ENCODE results near the gene NEU1.
"Not testable (repeated sequence)": the region's sequence is repeated elsewhere in the genome, so short reads cannot be mapped to it uniquely, and the experiment has no call there.

NEU1 gene

DNA sequence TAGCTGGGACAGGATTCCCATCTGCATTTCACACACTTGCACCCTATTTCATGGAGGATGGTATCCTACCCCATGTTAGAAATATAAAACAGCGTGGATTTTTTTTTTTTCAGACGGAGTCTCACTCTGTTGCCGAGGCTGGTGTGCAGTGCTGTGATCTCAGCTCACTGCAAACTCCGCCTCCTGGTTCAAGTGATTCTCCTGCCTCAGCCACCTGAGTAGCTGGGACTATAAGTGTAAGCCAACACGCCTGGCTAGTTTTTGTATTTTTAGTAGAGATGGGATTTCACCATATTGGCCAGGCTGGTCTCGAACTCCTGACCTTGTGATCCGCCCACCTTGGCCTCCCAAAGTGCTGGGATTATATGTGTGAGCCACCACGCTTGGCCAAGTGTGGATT lies 4.8 kb downstream of the NEU1 start:
- not testable (repeated sequence) for H2AK5ac ChIP-seq (ENCODE audit: low read length, severe bottlenecking); H3K27ac ChIP-seq (ENCODE audit: low read length, poor library complexity, severe bottlenecking); H2BK12ac ChIP-seq (ENCODE audit: low read length in 2 of 2); H3K4me2 ChIP-seq (ENCODE audit: low read length, poor library complexity, severe bottlenecking); H3K18ac ChIP-seq (ENCODE audit: low read depth in 1 of 2, low read length in 2 of 2); H4K8ac ChIP-seq (ENCODE audit: low read length); H3K9me3 ChIP-seq (ENCODE audit: control insufficient read depth, low read length); H3K9ac ChIP-seq (ENCODE audit: low read length); H3K27me3 ChIP-seq (ENCODE audit: control insufficient read depth in 1 of 2, insufficient read depth in 1 of 2, low read length in 2 of 2); H3K14ac ChIP-seq (ENCODE audit: low read length in 2 of 2); H2BK5ac ChIP-seq (ENCODE audit: low read depth, low read length, poor library complexity, severe bottlenecking); H3K4me1 ChIP-seq (ENCODE audit: control insufficient read depth, insufficient read depth, low read depth, low read length); H2BK120ac ChIP-seq (ENCODE audit: low read depth, low read length); H2BK15ac ChIP-seq (ENCODE audit: low read depth, poor library complexity, severe bottlenecking); H2AFZ ChIP-seq (ENCODE audit: low read depth, low read length); H3K4me3 ChIP-seq (ENCODE audit: insufficient read depth in 1 of 2, low read depth in 1 of 2, low read length in 2 of 2); DNase-seq; H3K23ac ChIP-seq (ENCODE audit: low read length in 2 of 2); H3K4ac ChIP-seq (ENCODE audit: low read depth in 1 of 2, low read length in 2 of 2); H4K91ac ChIP-seq (ENCODE audit: low read length)
- 94% methylated on average over 8 of the region's 8 CpGs for WGBS
- H3K79me1 ChIP-seq (replicated peaks; ENCODE audit: low read length, poor library complexity, severe bottlenecking), result peaks cover 33% of the 10 kb centered on the region
- peaks cover 36 to 43% of the 10 kb centered on the region in 2 experiments for H3K36me3 ChIP-seq (ENCODE audit: control insufficient read depth in 1 of 2, insufficient read depth in 2 of 2, low read depth in 1 of 2, low read length in 2 of 2)

DNA sequence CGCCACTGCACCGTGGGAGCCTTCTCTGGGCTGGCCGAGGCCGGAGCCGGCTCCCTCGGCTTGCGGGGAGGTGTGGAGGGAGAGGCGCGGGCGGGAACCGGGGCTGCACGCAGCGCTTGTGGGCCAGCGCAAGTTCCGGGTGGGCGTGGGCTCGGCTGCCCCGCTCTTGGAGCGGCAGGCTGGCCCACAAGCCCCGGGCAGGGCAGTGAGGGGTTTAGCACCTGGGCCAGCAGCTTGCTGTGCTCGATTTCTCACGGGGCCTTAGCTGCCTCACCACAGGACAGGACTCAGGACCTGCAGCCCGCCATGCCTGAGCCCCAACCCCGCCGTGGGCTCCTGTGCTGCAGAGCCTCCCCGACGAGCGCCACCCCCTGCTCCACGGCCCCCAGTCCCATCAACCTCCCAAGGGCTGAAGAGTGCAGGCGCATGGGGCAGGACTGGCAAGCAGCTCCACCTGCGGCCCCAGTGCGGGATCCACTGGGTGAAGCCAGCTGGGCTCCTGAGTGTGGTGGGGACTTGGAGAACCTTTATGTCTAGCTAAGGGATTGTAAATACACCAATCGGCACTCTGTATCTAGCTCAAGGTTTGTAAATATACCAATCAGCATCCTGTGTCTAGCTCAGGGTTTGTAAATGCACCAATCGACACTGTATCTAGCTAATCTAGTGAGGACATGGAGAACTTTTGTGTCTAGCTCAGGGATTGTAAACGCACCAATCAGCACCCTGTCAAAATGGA lies 10.5 kb downstream of the NEU1 start:
- peak overlapping the region; percentile 36 for H2AFZ ChIP-seq (ENCODE audit: low read depth, low read length)
- H2BK15ac ChIP-seq (ENCODE audit: low read depth, poor library complexity, severe bottlenecking); H3K9me3 ChIP-seq (ENCODE audit: control insufficient read depth, low read length); H3K18ac ChIP-seq (ENCODE audit: low read depth in 1 of 2, low read length in 2 of 2); H4K91ac ChIP-seq (ENCODE audit: low read length); H3K9ac ChIP-seq (ENCODE audit: low read length); H3K4me2 ChIP-seq (ENCODE audit: low read length, poor library complexity, severe bottlenecking); H3K4ac ChIP-seq (ENCODE audit: low read depth in 1 of 2, low read length in 2 of 2); H3K14ac ChIP-seq (ENCODE audit: low read length in 2 of 2); DNase-seq; H2BK5ac ChIP-seq (ENCODE audit: low read depth, low read length, poor library complexity, severe bottlenecking); H2BK120ac ChIP-seq (ENCODE audit: low read depth, low read length); H3K4me3 ChIP-seq (ENCODE audit: insufficient read depth in 1 of 2, low read depth in 1 of 2, low read length in 2 of 2); H3K27ac ChIP-seq (ENCODE audit: low read length, poor library complexity, severe bottlenecking); H3K27me3 ChIP-seq (ENCODE audit: control insufficient read depth in 1 of 2, insufficient read depth in 1 of 2, low read length in 2 of 2); H4K8ac ChIP-seq (ENCODE audit: low read length); H2BK12ac ChIP-seq (ENCODE audit: low read length in 2 of 2); H3K36me3 ChIP-seq (ENCODE audit: control insufficient read depth in 1 of 2, insufficient read depth in 2 of 2, low read depth in 1 of 2, low read length in 2 of 2); H2AK5ac ChIP-seq (ENCODE audit: low read length, severe bottlenecking); H3K79me1 ChIP-seq (replicated peaks; ENCODE audit: low read length, poor library complexity, severe bottlenecking): not testable (repeated sequence)
- H3K23ac ChIP-seq (ENCODE audit: low read length in 2 of 2), result peak overlapping the region in 1 of 2 experiments; percentile 41
- 61% methylated on average over 30 of the region's 35 CpGs for WGBS
- H3K4me1 ChIP-seq (ENCODE audit: control insufficient read depth, insufficient read depth, low read depth, low read length), result peaks cover 11% of the 10 kb centered on the region

DNA sequence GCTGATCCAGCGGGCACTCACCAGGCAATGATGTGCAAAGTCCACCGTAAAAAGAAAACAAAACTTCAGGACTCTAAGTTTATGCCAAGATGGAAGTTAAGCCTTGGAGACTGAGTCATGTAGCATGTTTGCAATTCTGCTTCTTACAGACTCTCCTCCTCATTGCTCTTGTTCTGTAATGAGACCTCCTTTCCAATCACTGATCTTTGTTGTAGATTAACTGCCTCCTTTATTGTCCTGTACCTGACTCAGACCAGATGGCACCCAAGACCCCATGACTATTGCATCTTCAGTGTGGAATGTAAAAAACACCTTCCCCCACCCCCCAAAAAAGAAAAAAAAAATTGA lies 11.2 kb downstream of the NEU1 start:
- Histone ChIP-seq H3K4me3 (ENCODE audit: insufficient read depth in 1 of 2, low read depth in 1 of 2, low read length in 2 of 2) (no peak overlapping the region), H3K14ac (ENCODE audit: low read length in 2 of 2) (no peak overlapping the region), H3K23ac (ENCODE audit: low read length in 2 of 2) (no peak overlapping the region), H4K91ac (ENCODE audit: low read length) (no peak overlapping the region), H3K9me3 (ENCODE audit: control insufficient read depth, low read length) (no peaks in the 10 kb centered on the region), H2AFZ (ENCODE audit: low read depth, low read length) (no peak overlapping the region), H3K4me1 (ENCODE audit: control insufficient read depth, insufficient read depth, low read depth, low read length) (peaks cover 11% of the 10 kb centered on the region), H2AK5ac (ENCODE audit: low read length, severe bottlenecking) (no peak overlapping the region), H3K79me1 (replicated peaks; ENCODE audit: low read length, poor library complexity, severe bottlenecking) (no peaks in the 10 kb centered on the region), H3K4me2 (ENCODE audit: low read length, poor library complexity, severe bottlenecking) (no peak overlapping the region), H3K27me3 (ENCODE audit: control insufficient read depth in 1 of 2, insufficient read depth in 1 of 2, low read length in 2 of 2) (no peaks in the 10 kb centered on the region), H3K4ac (ENCODE audit: low read depth in 1 of 2, low read length in 2 of 2) (no peak overlapping the region), H2BK12ac (ENCODE audit: low read length in 2 of 2) (no peak overlapping the region), H3K27ac (ENCODE audit: low read length, poor library complexity, severe bottlenecking) (peak overlapping the region; percentile 93), H3K18ac (ENCODE audit: low read depth in 1 of 2, low read length in 2 of 2) (no peak overlapping the region), H2BK15ac (ENCODE audit: low read depth, poor library complexity, severe bottlenecking) (no peak overlapping the region), H2BK120ac (ENCODE audit: low read depth, low read length) (no peak overlapping the region), H3K36me3 (ENCODE audit: control insufficient read depth in 1 of 2, insufficient read depth in 2 of 2, low read depth in 1 of 2, low read length in 2 of 2) (peaks cover 0 to 5% of the 10 kb centered on the region in 2 experiments), H3K9ac (ENCODE audit: low read length) (no peak overlapping the region), H2BK5ac (ENCODE audit: low read depth, low read length, poor library complexity, severe bottlenecking) (peak overlapping the region; percentile 14), H4K8ac (ENCODE audit: low read length) (no peak overlapping the region)
- 83% methylated on average over 1 of the region's 2 CpGs for WGBS
- no peak for DNase-seq

GRCh38 chr6:31850765-31851484 lies 11.7 kb downstream of the NEU1 start:
- Histone ChIP-seq H3K9me3 (ENCODE audit: control insufficient read depth, low read length) (no peaks in the 10 kb centered on the region), H3K4me1 (ENCODE audit: control insufficient read depth, insufficient read depth, low read depth, low read length) (peaks cover 11% of the 10 kb centered on the region), H3K27me3 (ENCODE audit: control insufficient read depth in 1 of 2, insufficient read depth in 1 of 2, low read length in 2 of 2) (no peaks in the 10 kb centered on the region), H3K4ac (ENCODE audit: low read depth in 1 of 2, low read length in 2 of 2) (no peak overlapping the region), H3K14ac (ENCODE audit: low read length in 2 of 2) (no peak overlapping the region), H3K79me1 (replicated peaks; ENCODE audit: low read length, poor library complexity, severe bottlenecking) (no peaks in the 10 kb centered on the region), H3K9ac (ENCODE audit: low read length) (no peak overlapping the region), H3K18ac (ENCODE audit: low read depth in 1 of 2, low read length in 2 of 2) (no peak overlapping the region), H2BK120ac (ENCODE audit: low read depth, low read length) (no peak overlapping the region), H3K27ac (ENCODE audit: low read length, poor library complexity, severe bottlenecking) (peak overlapping the region; percentile 93), H2BK5ac (ENCODE audit: low read depth, low read length, poor library complexity, severe bottlenecking) (peak overlapping the region; percentile 14), H2BK15ac (ENCODE audit: low read depth, poor library complexity, severe bottlenecking) (no peak overlapping the region), H3K23ac (ENCODE audit: low read length in 2 of 2) (no peak overlapping the region), H3K4me2 (ENCODE audit: low read length, poor library complexity, severe bottlenecking) (no peak overlapping the region), H4K8ac (ENCODE audit: low read length) (no peak overlapping the region), H2AK5ac (ENCODE audit: low read length, severe bottlenecking) (peak overlapping the region; percentile 45), H2AFZ (ENCODE audit: low read depth, low read length) (no peak overlapping the region), H4K91ac (ENCODE audit: low read length) (no peak overlapping the region), H3K36me3 (ENCODE audit: control insufficient read depth in 1 of 2, insufficient read depth in 2 of 2, low read depth in 1 of 2, low read length in 2 of 2) (peaks cover 0 to 6% of the 10 kb centered on the region in 2 experiments), H2BK12ac (ENCODE audit: low read length in 2 of 2) (no peak overlapping the region), H3K4me3 (ENCODE audit: insufficient read depth in 1 of 2, low read depth in 1 of 2, low read length in 2 of 2) (no peak overlapping the region)
- 95% methylated on average over 2 of the region's 2 CpGs for WGBS
- no peak for DNase-seq
